Neural crest cell (in vitro differentiated cells): ENCODE data around the gene TWIST2. TPM values are rescaled to one million over a fixed set of nuclear protein-coding genes. Genes with fewer than 3 reads are reported as not detected.

ENCODE experiments used
- DNase-seq: peaks from one replicate; pipeline ENCODE4 v3.0.0; 2021; ENCODE audit warnings: low read depth, mixed read lengths, low spot score
- H3K27ac Mint-ChIP-seq: one replicate; pipeline ENCODE4 v1.8.0; 2021; ENCODE audit warnings: mild to moderate bottlenecking, mixed read lengths; ENCODE audit not compliant: unreplicated experiment
- H3K27me3 Mint-ChIP-seq: 2 replicates; pipeline ENCODE4 v1.8.0; 2021; ENCODE audit warnings: low read depth, mild to moderate bottlenecking, mixed read lengths
- H3K36me3 Mint-ChIP-seq: 2 replicates; pipeline ENCODE4 v1.8.0; 2021; ENCODE audit warnings: low read depth, mild to moderate bottlenecking, mixed read lengths
- H3K4me1 Mint-ChIP-seq: 2 replicates; pipeline ENCODE4 v1.8.0; 2021; ENCODE audit warnings: mixed read lengths
- H3K4me3 Mint-ChIP-seq: one replicate; pipeline ENCODE4 v1.8.0; 2021; ENCODE audit warnings: mild to moderate bottlenecking, mixed read lengths
- H3K9me3 Mint-ChIP-seq: 2 replicates; pipeline ENCODE4 v1.8.0; 2021; ENCODE audit warnings: mixed read lengths
- total RNA-seq: library from RNA; stranded (reverse); gene quantifications from 2 replicates; pipeline ENCODE4 v1.2.1, GENCODE V29; 2021
- TF ChIP-seq, protein P1 (sequence below): fragments of 200-600 bp; sonication (generic); conservative IDR thresholded peaks from 2 replicates; pipeline ENCODE4 v1.5.0; 2021; ENCODE audit warnings: antibody characterized with exemption, mild to moderate bottlenecking

Gene TWIST2
- total RNA-seq, 1 donor from 2014 or later: 0.96 TPM

DNA sequence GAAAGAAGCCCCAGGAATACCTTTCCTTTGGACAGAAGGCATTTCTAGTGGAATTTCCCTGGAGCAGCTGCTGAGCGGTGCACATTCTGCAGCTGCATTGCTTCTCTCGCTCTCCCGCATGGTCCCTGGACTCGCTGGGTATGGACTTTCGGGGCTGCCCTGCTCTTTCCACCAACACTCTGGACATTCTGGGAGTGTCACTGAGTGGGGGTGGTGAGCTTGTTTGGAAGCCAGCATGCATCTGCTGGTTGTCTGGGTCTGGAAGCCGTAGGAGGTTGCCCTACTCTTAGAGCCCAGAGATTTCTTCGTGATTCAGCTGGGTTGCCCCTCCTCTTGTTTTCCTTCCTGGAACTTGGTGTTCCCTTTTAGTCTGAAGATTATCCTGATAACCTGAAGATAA lies 52.6 kb downstream of the TWIST2 start:
- H3K27ac Mint-ChIP-seq: peak overlapping the region; percentile 78
- H3K4me1 Mint-ChIP-seq: peaks cover 11% of the 10 kb centered on the region
- no peaks in the 10 kb centered on the region for H3K36me3 Mint-ChIP-seq
- DNase-seq: no peak
- H3K27me3 Mint-ChIP-seq: no peaks in the 10 kb centered on the region
- H3K9me3 Mint-ChIP-seq: no peaks in the 10 kb centered on the region
- TF ChIP-seq, protein P1, sequence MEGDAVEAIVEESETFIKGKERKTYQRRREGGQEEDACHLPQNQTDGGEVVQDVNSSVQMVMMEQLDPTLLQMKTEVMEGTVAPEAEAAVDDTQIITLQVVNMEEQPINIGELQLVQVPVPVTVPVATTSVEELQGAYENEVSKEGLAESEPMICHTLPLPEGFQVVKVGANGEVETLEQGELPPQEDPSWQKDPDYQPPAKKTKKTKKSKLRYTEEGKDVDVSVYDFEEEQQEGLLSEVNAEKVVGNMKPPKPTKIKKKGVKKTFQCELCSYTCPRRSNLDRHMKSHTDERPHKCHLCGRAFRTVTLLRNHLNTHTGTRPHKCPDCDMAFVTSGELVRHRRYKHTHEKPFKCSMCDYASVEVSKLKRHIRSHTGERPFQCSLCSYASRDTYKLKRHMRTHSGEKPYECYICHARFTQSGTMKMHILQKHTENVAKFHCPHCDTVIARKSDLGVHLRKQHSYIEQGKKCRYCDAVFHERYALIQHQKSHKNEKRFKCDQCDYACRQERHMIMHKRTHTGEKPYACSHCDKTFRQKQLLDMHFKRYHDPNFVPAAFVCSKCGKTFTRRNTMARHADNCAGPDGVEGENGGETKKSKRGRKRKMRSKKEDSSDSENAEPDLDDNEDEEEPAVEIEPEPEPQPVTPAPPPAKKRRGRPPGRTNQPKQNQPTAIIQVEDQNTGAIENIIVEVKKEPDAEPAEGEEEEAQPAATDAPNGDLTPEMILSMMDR: no peak
- H3K4me3 Mint-ChIP-seq: no peak overlapping the region

DNA sequence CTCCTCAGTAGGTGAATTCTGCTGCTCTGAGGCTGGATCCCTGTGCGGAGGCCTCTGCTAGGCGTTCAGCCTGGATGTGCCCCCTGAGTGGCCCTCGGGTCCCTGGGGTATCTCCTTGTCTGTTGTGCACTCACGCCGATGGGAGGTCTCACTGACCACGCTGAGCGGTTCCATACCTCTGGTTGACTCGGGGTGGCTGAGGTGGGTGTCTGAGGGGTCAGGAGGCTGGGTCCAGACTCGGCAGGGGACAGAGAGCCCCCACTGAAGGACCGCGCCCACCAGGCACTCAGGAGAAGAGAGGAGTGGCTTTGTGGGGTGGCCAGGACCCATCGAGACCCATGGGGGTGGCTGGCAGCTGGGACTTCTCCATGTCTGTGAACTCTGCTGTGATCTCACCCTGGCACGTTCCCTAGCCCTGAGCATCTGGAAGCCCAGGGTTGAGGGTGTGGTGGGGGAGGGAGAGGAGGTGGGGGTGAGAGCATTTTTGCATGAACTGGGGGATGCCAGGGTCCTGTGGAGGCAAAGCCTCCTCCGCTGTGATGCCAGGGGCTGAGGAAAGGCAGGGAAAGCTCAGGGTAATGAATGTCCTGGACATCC lies 53.7 kb downstream of the TWIST2 start:
- H3K27me3 Mint-ChIP-seq: no peaks in the 10 kb centered on the region

DNA sequence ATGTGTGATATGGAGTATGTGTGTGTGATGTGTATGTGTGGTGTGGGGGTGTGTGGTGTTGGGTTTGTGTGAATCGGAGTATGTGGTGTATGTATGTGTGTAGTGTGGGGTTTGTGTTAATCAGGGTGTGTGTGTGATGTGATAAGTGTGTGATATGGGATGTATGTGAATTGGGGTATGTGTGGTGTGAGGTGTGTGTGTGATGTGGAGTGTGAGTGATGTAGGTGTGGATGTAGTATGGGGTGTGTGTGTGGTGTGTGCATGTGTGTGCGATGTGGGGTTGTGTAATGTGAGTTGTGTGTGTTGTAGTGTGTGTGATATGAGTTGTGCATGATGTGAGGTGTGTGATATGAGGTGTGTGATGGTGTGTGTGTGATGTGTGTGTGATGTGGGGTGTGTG lies 54.4 kb downstream of the TWIST2 start:
- no peaks in the 10 kb centered on the region for H3K27me3 Mint-ChIP-seq
- H3K4me1 Mint-ChIP-seq: peaks cover 8% of the 10 kb centered on the region
- DNase-seq: no peak
- no peaks in the 10 kb centered on the region for H3K9me3 Mint-ChIP-seq
- TF ChIP-seq, protein P1: no peak
- no peak overlapping the region for H3K27ac Mint-ChIP-seq
- no peak overlapping the region for H3K4me3 Mint-ChIP-seq
- no peaks in the 10 kb centered on the region for H3K36me3 Mint-ChIP-seq

More for the DNA sequence above, 53.7 kb downstream of the TWIST2 start:
- Mint-ChIP-seq H3K4me1 (peaks cover 7% of the 10 kb centered on the region), H3K9me3 (no peaks in the 10 kb centered on the region), H3K4me3 (no peak overlapping the region), H3K27ac (no peak overlapping the region), H3K36me3 (no peaks in the 10 kb centered on the region)
- DNase-seq: no peak
- TF ChIP-seq, protein P1: no peak

DNA sequence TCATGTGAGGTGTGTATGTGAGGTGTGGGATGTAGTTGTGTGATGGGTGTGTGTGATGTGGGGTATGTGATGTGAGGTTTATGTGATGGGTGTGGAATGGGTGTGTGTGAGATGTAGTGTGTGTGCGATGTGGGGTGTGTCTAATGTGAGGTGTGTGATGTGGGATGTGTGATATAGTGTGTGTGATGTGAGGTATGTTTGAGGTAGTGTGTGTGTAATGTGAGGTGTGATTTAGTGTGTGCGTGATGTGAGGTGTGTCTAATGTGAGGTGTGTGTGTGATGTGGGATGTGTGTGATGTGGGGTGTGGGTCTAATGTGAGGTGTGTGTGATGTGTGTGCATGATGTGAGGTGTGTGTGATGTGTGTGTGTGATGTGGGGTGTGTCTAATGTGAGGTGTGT lies 55.3 kb downstream of the TWIST2 start:
- Mint-ChIP-seq H3K4me3 (no peak overlapping the region), H3K9me3 (no peaks in the 10 kb centered on the region), H3K36me3 (no peaks in the 10 kb centered on the region), H3K4me1 (peaks cover 8% of the 10 kb centered on the region), H3K27me3 (no peaks in the 10 kb centered on the region), H3K27ac (no peak overlapping the region)
- TF ChIP-seq, protein P1: no peak
- no peak for DNase-seq

DNA sequence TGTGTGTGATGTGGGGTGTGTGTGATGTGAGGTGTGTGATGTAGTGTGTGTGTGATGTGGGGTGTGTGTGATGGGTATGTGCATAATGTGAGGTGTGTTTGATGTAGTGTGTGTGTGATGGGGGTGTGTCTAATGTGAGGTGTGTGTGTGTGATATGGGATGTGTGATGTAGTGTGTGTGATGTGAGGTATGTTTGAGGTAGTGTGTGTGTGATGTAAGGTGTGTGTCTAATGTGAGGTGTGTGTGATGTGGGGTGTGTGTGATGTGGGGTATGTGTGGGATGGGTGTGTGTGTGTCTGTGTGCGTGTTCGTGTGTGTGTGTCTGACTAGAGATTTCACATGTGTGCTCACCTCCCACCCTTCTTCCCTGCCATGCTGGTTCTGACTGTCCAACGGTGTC lies 56.3 kb downstream of the TWIST2 start:
- DNase-seq: no peak
- TF ChIP-seq, protein P1: no peak
- no peaks in the 10 kb centered on the region for H3K9me3 Mint-ChIP-seq
- H3K36me3 Mint-ChIP-seq: no peaks in the 10 kb centered on the region
- no peak overlapping the region for H3K27ac Mint-ChIP-seq
- no peak overlapping the region for H3K4me3 Mint-ChIP-seq
- no peaks in the 10 kb centered on the region for H3K27me3 Mint-ChIP-seq
- H3K4me1 Mint-ChIP-seq: peaks cover 8% of the 10 kb centered on the region
